Measurements from ENCODE around the gene SLC12A4. TPM values are rescaled to one million over a fixed set of nuclear protein-coding genes. Genes with fewer than 3 reads are reported as not detected.
"Not testable (repeated sequence)": the region's sequence is repeated elsewhere in the genome, so short reads cannot be mapped to it uniquely, and the experiment has no call there.

SLC12A4 gene
- total RNA-seq, 1 donor from 2014 or later = 115 TPM

- peak; percentile 63 for DNase-seq (ENCODE audit: low spot score)
- peak; percentile 0 for ATAC-seq
- intact Hi-C loops (cut with DNase I) = no loop called here
Measured at GRCh38 chr16:67944690-67945391, 23.6 kb downstream of the SLC12A4 start.

GRCh38 chr16:67943619-67944504 lies 24.6 kb downstream of the SLC12A4 start, which contains the start of gene LCAT:
Gene LCAT, minus strand, starts transcription at chr16:67944120. Its CDS starts 19 bp downstream, at chr16:67944101.
- ATAC-seq = peak; percentile 85
- intact Hi-C loops (cut with DNase I) = no loop called here
- DNase-seq (ENCODE audit: low spot score) = peak; percentile 89

GRCh38 chr16:67943256-67943618 lies 25.2 kb downstream of the SLC12A4 start:
- no peak for ATAC-seq
- intact Hi-C loops (cut with DNase I) = no loop called here
- DNase-seq (ENCODE audit: low spot score) = no peak

GRCh38 chr16:67942510-67943255 lies 25.8 kb downstream of the SLC12A4 start:
- ATAC-seq (no peak), DNase-seq (ENCODE audit: low spot score) (no peak)
- intact Hi-C loops (cut with DNase I) = no loop called here

GRCh38 chr16:67942200-67942509 lies 26.3 kb downstream of the SLC12A4 start:
- ATAC-seq (no peak), DNase-seq (ENCODE audit: low spot score) (no peak)
- intact Hi-C loops (cut with DNase I) = no loop called here

GRCh38 chr16:67941469-67942199 lies 26.8 kb downstream of the SLC12A4 start:
- DNase-seq (ENCODE audit: low spot score) = no peak
- intact Hi-C loops (cut with DNase I) = no loop called here
- ATAC-seq = no peak

GRCh38 chr16:67940446-67941089 lies 27.9 kb downstream of the SLC12A4 start:
- DNase-seq (ENCODE audit: low spot score) (no peak), ATAC-seq (no peak)
- intact Hi-C loops (cut with DNase I) = no loop called here

GRCh38 chr16:67939507-67940445 lies 28.7 kb downstream of the SLC12A4 start:
- intact Hi-C loops (cut with DNase I) = no loop called here
- ATAC-seq (no peak), DNase-seq (ENCODE audit: low spot score) (peak; percentile 74)

GRCh38 chr16:67937713-67938112 lies 30.7 kb downstream of the SLC12A4 start:
- ATAC-seq; DNase-seq (ENCODE audit: low spot score); intact Hi-C loops (cut with DNase I): not testable (repeated sequence)

GRCh38 chr16:67936880-67937605 lies 31.4 kb downstream of the SLC12A4 start:
- intact Hi-C loops (cut with DNase I) = no loop called here
- no peak for DNase-seq (ENCODE audit: low spot score)
- ATAC-seq = no peak

- ATAC-seq = peak; percentile 46
- intact Hi-C loops (cut with DNase I) = no loop called here
- DNase-seq (ENCODE audit: low spot score) = peak; percentile 73
Measured at GRCh38 chr16:67936124-67936879, 32.1 kb downstream of the SLC12A4 start, which contains the start of gene PSMB10. Gene PSMB10, minus strand, starts transcription at chr16:67936850. Its CDS starts 101 bp downstream, at chr16:67936749.

GRCh38 chr16:67935402-67936123 lies 32.9 kb downstream of the SLC12A4 start:
- DNase-seq (ENCODE audit: low spot score) (peak; percentile 95), ATAC-seq (peak; percentile 95)
- intact Hi-C loops (cut with DNase I) = no loop called here

GRCh38 chr16:67935101-67935401 lies 33.4 kb downstream of the SLC12A4 start:
- DNase-seq (ENCODE audit: low spot score) = no peak
- peak; percentile 13 for ATAC-seq
- intact Hi-C loops (cut with DNase I) = no loop called here

GRCh38 chr16:67934306-67935100 lies 33.9 kb downstream of the SLC12A4 start:
- DNase-seq (ENCODE audit: low spot score) = peak; percentile 64
- intact Hi-C loops (cut with DNase I) = no loop called here
- peak; percentile 2 for ATAC-seq

GRCh38 chr16:67933805-67934204 lies 34.6 kb downstream of the SLC12A4 start:
- no peak for ATAC-seq
- intact Hi-C loops (cut with DNase I) = no loop called here
- DNase-seq (ENCODE audit: low spot score) = no peak

Data from sciatic nerve (tissue), 2 donors.